K562 (cell line): ENCODE results near the gene PAX2.
"Not testable (repeated sequence)": the region's sequence is repeated elsewhere in the genome, so short reads cannot be mapped to it uniquely, and the experiment has no call there.

Experiments used
- EZH2 ChIP-seq: IDR thresholded peaks from 2 replicates; pipeline ENCODE4 v1.6.1; 2012; ENCODE audit warnings: low read depth, mild to moderate bottlenecking, inconsistent platforms, low read length, borderline replicate concordance
- POLR3G ChIP-seq: IDR thresholded peaks from 2 replicates; pipeline ENCODE4 v1.6.1; 2011; ENCODE audit not compliant: insufficient read length, insufficient replicate concordance; ENCODE audit errors: extremely low read depth
- TCF7 ChIP-seq: sonication (generic); IDR thresholded peaks from 2 replicates; pipeline ENCODE4 v1.6.1; 2016; ENCODE audit warnings: antibody characterized with exemption, borderline replicate concordance
- TEAD4 ChIP-seq, 2 experiments: sonication (generic) in 1 of 2; formaldehyde crosslinking in 1 of 2; IDR thresholded peaks; 2 replicates each; pipeline versions ENCODE4 v1.6.1 to v1.8.0; 2012 to 2022; ENCODE audit warnings: borderline replicate concordance in 1 of 2, inconsistent platforms in 1 of 2, low read length in 1 of 2, mild to moderate bottlenecking in 1 of 2, missing genetic modification reagents in 1 of 2
- TF ChIP-seq, protein P1 (sequence below): fragments of 450-650 bp; IDR thresholded peaks from 2 replicates; pipeline ENCODE4 v1.6.1; 2017; ENCODE audit warnings: antibody characterized with exemption, mild to moderate bottlenecking

- TF ChIP-seq, protein P1, sequence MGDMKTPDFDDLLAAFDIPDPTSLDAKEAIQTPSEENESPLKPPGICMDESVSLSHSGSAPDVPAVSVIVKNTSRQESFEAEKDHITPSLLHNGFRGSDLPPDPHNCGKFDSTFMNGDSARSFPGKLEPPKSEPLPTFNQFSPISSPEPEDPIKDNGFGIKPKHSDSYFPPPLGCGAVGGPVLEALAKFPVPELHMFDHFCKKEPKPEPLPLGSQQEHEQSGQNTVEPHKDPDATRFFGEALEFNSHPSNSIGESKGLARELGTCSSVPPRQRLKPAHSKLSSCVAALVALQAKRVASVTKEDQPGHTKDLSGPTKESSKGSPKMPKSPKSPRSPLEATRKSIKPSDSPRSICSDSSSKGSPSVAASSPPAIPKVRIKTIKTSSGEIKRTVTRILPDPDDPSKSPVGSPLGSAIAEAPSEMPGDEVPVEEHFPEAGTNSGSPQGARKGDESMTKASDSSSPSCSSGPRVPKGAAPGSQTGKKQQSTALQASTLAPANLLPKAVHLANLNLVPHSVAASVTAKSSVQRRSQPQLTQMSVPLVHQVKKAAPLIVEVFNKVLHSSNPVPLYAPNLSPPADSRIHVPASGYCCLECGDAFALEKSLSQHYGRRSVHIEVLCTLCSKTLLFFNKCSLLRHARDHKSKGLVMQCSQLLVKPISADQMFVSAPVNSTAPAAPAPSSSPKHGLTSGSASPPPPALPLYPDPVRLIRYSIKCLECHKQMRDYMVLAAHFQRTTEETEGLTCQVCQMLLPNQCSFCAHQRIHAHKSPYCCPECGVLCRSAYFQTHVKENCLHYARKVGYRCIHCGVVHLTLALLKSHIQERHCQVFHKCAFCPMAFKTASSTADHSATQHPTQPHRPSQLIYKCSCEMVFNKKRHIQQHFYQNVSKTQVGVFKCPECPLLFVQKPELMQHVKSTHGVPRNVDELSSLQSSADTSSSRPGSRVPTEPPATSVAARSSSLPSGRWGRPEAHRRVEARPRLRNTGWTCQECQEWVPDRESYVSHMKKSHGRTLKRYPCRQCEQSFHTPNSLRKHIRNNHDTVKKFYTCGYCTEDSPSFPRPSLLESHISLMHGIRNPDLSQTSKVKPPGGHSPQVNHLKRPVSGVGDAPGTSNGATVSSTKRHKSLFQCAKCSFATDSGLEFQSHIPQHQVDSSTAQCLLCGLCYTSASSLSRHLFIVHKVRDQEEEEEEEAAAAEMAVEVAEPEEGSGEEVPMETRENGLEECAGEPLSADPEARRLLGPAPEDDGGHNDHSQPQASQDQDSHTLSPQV = not testable (repeated sequence)
- TF ChIP-seq POLR3G; EZH2; TCF7; TEAD4 (IDR thresholded peaks at IDR 0.05; ENCODE audit: low read length); TEAD4 (CRISPR knock-in tag; IDR thresholded peaks at IDR 0.05; ENCODE audit: borderline replicate concordance): not testable (repeated sequence)
Observed at GRCh38 chr10:100701704-100702103, 43.7 kb upstream of the PAX2 start.
